Measurements from ENCODE around the gene AIG1.

DNA sequence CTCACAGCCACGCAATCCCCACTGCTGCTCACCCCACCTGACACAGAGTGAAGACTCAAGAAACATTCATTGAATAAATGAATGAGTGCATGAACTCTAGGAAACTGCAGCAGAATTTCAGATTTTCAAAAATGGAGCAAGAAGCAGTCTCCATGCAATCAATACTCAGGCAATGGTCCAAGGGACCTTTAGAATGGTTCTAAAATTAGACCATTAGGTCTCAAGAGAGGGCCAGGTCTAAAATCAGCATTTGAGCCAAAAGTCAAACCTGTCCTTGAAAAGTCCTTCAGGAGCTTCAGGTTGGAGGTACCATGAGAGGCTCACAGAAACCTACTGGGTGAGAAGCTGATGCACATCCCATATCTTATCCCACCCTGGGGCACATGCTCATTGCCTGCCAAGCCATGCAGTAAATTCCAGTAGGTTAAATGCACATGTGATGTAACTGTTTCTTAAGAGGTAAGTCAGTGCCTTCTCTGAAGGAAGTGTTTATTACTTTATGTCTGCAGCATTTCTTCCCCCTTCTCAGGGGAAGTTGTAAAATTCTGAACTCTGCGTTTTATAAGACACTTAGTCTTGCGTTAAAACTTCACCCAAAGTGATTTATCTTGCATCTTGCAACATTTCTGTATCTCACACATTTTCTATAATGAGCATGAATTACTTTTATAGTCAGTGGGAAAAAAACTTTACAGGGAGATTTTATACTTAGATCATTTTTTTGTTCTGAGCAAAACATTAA lies 263.2 kb downstream of the AIG1 start:
- TF ChIP-seq, protein P1, sequence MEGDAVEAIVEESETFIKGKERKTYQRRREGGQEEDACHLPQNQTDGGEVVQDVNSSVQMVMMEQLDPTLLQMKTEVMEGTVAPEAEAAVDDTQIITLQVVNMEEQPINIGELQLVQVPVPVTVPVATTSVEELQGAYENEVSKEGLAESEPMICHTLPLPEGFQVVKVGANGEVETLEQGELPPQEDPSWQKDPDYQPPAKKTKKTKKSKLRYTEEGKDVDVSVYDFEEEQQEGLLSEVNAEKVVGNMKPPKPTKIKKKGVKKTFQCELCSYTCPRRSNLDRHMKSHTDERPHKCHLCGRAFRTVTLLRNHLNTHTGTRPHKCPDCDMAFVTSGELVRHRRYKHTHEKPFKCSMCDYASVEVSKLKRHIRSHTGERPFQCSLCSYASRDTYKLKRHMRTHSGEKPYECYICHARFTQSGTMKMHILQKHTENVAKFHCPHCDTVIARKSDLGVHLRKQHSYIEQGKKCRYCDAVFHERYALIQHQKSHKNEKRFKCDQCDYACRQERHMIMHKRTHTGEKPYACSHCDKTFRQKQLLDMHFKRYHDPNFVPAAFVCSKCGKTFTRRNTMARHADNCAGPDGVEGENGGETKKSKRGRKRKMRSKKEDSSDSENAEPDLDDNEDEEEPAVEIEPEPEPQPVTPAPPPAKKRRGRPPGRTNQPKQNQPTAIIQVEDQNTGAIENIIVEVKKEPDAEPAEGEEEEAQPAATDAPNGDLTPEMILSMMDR (conservative IDR thresholded peaks at IDR 0.05; ENCODE audit: low read length), result no peak
- no peak for TF ChIP-seq EZH2phosphoT487 (IDR thresholded peaks at IDR 0.05; ENCODE audit: borderline replicate concordance, low read depth, low read length)
